GM23338 (cell line): ENCODE results near the gene ANKRD31.

Source experiments
- TF ChIP-seq, protein P1 (sequence below), 2 experiments: fragments of 200-600 bp in 1 of 2; sonication (generic) in 1 of 2; conservative IDR thresholded peaks; 2 replicates each; pipeline versions ENCODE4 v1.5.1 to v1.6.1; 2016 to 2017; ENCODE audit warnings: antibody characterized with exemption in 2 of 2, low read depth in 2 of 2, mild to moderate bottlenecking in 2 of 2, moderate library complexity in 1 of 2
- TF ChIP-seq, protein P2 (sequence below): IDR thresholded peaks from one replicate; pipeline ENCODE4 v1.6.1; 2018; ENCODE audit warnings: antibody characterized with exemption; ENCODE audit not compliant: unreplicated experiment

DNA sequence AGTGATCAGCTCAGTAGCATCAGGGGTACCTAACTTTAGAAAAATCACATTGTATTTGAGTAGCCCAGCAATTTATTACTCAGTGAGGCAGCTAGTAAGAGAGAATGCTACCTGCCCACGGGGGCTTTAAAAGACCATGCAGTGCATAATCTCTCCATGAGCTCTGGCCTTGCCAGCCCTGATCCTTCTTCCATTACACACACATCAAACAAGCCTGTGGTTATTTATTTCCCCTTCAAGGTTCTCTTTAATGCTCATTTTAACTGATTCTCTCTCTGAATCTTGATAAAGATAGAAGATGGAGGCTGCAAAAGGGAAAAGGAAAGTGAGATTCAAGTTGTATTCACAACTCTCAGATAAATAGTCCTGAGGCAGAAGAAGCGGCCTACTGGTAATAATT lies 22.3 kb downstream of the ANKRD31 start:
- TF ChIP-seq, protein P1, sequence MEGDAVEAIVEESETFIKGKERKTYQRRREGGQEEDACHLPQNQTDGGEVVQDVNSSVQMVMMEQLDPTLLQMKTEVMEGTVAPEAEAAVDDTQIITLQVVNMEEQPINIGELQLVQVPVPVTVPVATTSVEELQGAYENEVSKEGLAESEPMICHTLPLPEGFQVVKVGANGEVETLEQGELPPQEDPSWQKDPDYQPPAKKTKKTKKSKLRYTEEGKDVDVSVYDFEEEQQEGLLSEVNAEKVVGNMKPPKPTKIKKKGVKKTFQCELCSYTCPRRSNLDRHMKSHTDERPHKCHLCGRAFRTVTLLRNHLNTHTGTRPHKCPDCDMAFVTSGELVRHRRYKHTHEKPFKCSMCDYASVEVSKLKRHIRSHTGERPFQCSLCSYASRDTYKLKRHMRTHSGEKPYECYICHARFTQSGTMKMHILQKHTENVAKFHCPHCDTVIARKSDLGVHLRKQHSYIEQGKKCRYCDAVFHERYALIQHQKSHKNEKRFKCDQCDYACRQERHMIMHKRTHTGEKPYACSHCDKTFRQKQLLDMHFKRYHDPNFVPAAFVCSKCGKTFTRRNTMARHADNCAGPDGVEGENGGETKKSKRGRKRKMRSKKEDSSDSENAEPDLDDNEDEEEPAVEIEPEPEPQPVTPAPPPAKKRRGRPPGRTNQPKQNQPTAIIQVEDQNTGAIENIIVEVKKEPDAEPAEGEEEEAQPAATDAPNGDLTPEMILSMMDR (conservative IDR thresholded peaks at IDR 0.05; ENCODE audit: low read depth in 2 of 2): no peak
- TF ChIP-seq, protein P2, sequence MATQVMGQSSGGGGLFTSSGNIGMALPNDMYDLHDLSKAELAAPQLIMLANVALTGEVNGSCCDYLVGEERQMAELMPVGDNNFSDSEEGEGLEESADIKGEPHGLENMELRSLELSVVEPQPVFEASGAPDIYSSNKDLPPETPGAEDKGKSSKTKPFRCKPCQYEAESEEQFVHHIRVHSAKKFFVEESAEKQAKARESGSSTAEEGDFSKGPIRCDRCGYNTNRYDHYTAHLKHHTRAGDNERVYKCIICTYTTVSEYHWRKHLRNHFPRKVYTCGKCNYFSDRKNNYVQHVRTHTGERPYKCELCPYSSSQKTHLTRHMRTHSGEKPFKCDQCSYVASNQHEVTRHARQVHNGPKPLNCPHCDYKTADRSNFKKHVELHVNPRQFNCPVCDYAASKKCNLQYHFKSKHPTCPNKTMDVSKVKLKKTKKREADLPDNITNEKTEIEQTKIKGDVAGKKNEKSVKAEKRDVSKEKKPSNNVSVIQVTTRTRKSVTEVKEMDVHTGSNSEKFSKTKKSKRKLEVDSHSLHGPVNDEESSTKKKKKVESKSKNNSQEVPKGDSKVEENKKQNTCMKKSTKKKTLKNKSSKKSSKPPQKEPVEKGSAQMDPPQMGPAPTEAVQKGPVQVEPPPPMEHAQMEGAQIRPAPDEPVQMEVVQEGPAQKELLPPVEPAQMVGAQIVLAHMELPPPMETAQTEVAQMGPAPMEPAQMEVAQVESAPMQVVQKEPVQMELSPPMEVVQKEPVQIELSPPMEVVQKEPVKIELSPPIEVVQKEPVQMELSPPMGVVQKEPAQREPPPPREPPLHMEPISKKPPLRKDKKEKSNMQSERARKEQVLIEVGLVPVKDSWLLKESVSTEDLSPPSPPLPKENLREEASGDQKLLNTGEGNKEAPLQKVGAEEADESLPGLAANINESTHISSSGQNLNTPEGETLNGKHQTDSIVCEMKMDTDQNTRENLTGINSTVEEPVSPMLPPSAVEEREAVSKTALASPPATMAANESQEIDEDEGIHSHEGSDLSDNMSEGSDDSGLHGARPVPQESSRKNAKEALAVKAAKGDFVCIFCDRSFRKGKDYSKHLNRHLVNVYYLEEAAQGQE: no peak
